ENCODE results near the gene PPARA. TPM values are rescaled to one million over a fixed set of nuclear protein-coding genes. Genes with fewer than 3 reads are reported as not detected.

The PPARA gene
- total and polyA plus RNA-seq, 2 donors (not counting 1 experiment from before 2014, with no cell fraction given): 4.1 to 29.8 TPM

- H3K4me1 ChIP-seq (ENCODE audit: control insufficient read depth in 2 of 2, insufficient read depth in 2 of 2, low read length in 2 of 2): peaks cover 0 to 8% of the 10 kb centered on the region in 2 donors
- no peaks in the 10 kb centered on the region for H3K36me3 ChIP-seq (replicated peaks in 1 of 2; ENCODE audit: control extremely low read depth in 1 of 2, control insufficient read depth in 1 of 2, extremely low read depth in 1 of 2, insufficient read depth in 2 of 2, low read length in 1 of 2)
- ChIA-PET CTCF (interaction anchor here (0.8 to 14.1 kb wide), 12 partner anchors 13 to 196 kb away, joined by 3 to 533 read pairs (median 4); no protein-coding TSS in a partner anchor), POLR2A (no interaction called here)
- DNase-seq (no peak), ATAC-seq (ENCODE audit: low read depth) (no peak)
- no peaks in the 10 kb centered on the region for H3K9me3 ChIP-seq (ENCODE audit: control extremely low read depth in 1 of 3, control insufficient read depth in 2 of 3, insufficient read depth in 1 of 3, low read length in 2 of 3)
- TF ChIP-seq EZH2 (IDR thresholded peaks at IDR 0.05; ENCODE audit: borderline replicate concordance, insufficient read depth, low read depth, low read length, poor library complexity, severe bottlenecking) (no peak), CTCF (IDR thresholded peaks at IDR 0.05) (no peak)
- H4K20me1 ChIP-seq (ENCODE audit: control insufficient read depth, insufficient read depth, low read length, poor library complexity, severe bottlenecking): no peaks in the 10 kb centered on the region
- H3K4me2 ChIP-seq (replicated peaks; ENCODE audit: low read depth, low read length, poor library complexity, severe bottlenecking): peak overlapping the region; percentile 49
- H3K4me3 Mint-ChIP-seq: no peak overlapping the region
- no peaks in the 10 kb centered on the region for H3K27me3 ChIP-seq (replicated peaks in 1 of 4; ENCODE audit: control extremely low read depth in 1 of 4, control insufficient read depth in 3 of 4, insufficient read depth in 4 of 4, low read length in 3 of 4)
- no peaks in the 10 kb centered on the region for H3K4me1 Mint-ChIP-seq
- H3K27ac ChIP-seq (ENCODE audit: low read length in 2 of 2): no peak overlapping the region
- H2AFZ ChIP-seq (ENCODE audit: insufficient read depth, low read depth, low read length, poor library complexity, severe bottlenecking): no peak overlapping the region
- 83% methylated on average over 18 of the region's 23 CpGs for WGBS (ENCODE audit: insufficient coverage)
- no peaks in the 10 kb centered on the region for H3K9me3 Mint-ChIP-seq (ENCODE audit: insufficient read depth)
- no peaks in the 10 kb centered on the region for H3K79me2 ChIP-seq (ENCODE audit: control insufficient read depth, insufficient read depth, low read length)
- no peaks in the 10 kb centered on the region for H3K27me3 Mint-ChIP-seq
- intact Hi-C loops (cut with micrococcal nuclease): loop anchor here (1.0 to 5.0 kb wide), 6 partner anchors 44 to 122 kb away; no protein-coding TSS in a partner anchor
- no peak overlapping the region for H3K4me3 ChIP-seq (ENCODE audit: control extremely low read depth in 1 of 5, extremely low read depth in 1 of 5, insufficient read depth in 1 of 5, low read depth in 2 of 5, low read length in 4 of 5)
- no peak overlapping the region for H3K27ac Mint-ChIP-seq
- no peak overlapping the region for H3K9ac ChIP-seq (ENCODE audit: low read length)
Measured at GRCh38 chr22:46115755-46116490, 34.4 kb upstream of the PPARA start.

GRCh38 chr22:46116491-46116958, 33.8 kb upstream of the PPARA start:
- Histone ChIP-seq H3K27ac (ENCODE audit: low read length in 2 of 2) (no peak overlapping the region), H3K4me2 (replicated peaks; ENCODE audit: low read depth, low read length, poor library complexity, severe bottlenecking) (peak overlapping the region; percentile 49), H3K4me3 (ENCODE audit: control extremely low read depth in 1 of 5, extremely low read depth in 1 of 5, insufficient read depth in 1 of 5, low read depth in 2 of 5, low read length in 4 of 5) (no peak overlapping the region), H3K27me3 (replicated peaks in 1 of 4; ENCODE audit: control extremely low read depth in 1 of 4, control insufficient read depth in 3 of 4, insufficient read depth in 4 of 4, low read length in 3 of 4) (no peaks in the 10 kb centered on the region), H4K20me1 (ENCODE audit: control insufficient read depth, insufficient read depth, low read length, poor library complexity, severe bottlenecking) (no peaks in the 10 kb centered on the region), H3K9ac (ENCODE audit: low read length) (no peak overlapping the region), H3K9me3 (ENCODE audit: control extremely low read depth in 1 of 3, control insufficient read depth in 2 of 3, insufficient read depth in 1 of 3, low read length in 2 of 3) (no peaks in the 10 kb centered on the region), H3K36me3 (replicated peaks in 1 of 2; ENCODE audit: control extremely low read depth in 1 of 2, control insufficient read depth in 1 of 2, extremely low read depth in 1 of 2, insufficient read depth in 2 of 2, low read length in 1 of 2) (no peaks in the 10 kb centered on the region), H2AFZ (ENCODE audit: insufficient read depth, low read depth, low read length, poor library complexity, severe bottlenecking) (no peak overlapping the region), H3K79me2 (ENCODE audit: control insufficient read depth, insufficient read depth, low read length) (no peaks in the 10 kb centered on the region), H3K4me1 (ENCODE audit: control insufficient read depth in 2 of 2, insufficient read depth in 2 of 2, low read length in 2 of 2) (peaks cover 0 to 8% of the 10 kb centered on the region in 2 donors)
- ATAC-seq (ENCODE audit: low read depth) (peak; percentile 98), DNase-seq (peak; percentile 91)
- no peak overlapping the region for H3K27ac Mint-ChIP-seq
- H3K9me3 Mint-ChIP-seq (ENCODE audit: insufficient read depth): no peaks in the 10 kb centered on the region
- intact Hi-C loops (cut with micrococcal nuclease): loop anchor here (1.0 to 5.0 kb wide), 6 partner anchors 44 to 122 kb away; no protein-coding TSS in a partner anchor
- H3K4me1 Mint-ChIP-seq: no peaks in the 10 kb centered on the region
- H3K4me3 Mint-ChIP-seq: no peak overlapping the region
- TF ChIP-seq CTCF (IDR thresholded peaks at IDR 0.05) (peak; percentile 87), EZH2 (IDR thresholded peaks at IDR 0.05; ENCODE audit: borderline replicate concordance, insufficient read depth, low read depth, low read length, poor library complexity, severe bottlenecking) (no peak)
- H3K27me3 Mint-ChIP-seq: no peaks in the 10 kb centered on the region
- ChIA-PET CTCF (interaction anchor here (0.6 to 14.1 kb wide), 24 partner anchors 8 to 538 kb away, joined by 3 to 533 read pairs (median 3); partner anchors contain the start of gene GTSE1), POLR2A (interaction anchor here (0.6 to 1.4 kb wide), 4 partner anchors 101 to 215 kb away, joined by 3 to 6 read pairs (median 4); no protein-coding TSS in a partner anchor)
- 13% methylated on average over 25 of the region's 28 CpGs for WGBS (ENCODE audit: insufficient coverage)

Measured in B cell (primary cell).